CD4-positive, alpha-beta T cell treated with Interleukin-15 for 4 hours (primary cell): ENCODE data around the gene MEA1.

ENCODE experiments used
- DNase-seq: peaks from one replicate; pipeline ENCODE4 v3.0.0-alpha.2; 2020; ENCODE audit warnings: low spot score

The MEA1 gene

DNA sequence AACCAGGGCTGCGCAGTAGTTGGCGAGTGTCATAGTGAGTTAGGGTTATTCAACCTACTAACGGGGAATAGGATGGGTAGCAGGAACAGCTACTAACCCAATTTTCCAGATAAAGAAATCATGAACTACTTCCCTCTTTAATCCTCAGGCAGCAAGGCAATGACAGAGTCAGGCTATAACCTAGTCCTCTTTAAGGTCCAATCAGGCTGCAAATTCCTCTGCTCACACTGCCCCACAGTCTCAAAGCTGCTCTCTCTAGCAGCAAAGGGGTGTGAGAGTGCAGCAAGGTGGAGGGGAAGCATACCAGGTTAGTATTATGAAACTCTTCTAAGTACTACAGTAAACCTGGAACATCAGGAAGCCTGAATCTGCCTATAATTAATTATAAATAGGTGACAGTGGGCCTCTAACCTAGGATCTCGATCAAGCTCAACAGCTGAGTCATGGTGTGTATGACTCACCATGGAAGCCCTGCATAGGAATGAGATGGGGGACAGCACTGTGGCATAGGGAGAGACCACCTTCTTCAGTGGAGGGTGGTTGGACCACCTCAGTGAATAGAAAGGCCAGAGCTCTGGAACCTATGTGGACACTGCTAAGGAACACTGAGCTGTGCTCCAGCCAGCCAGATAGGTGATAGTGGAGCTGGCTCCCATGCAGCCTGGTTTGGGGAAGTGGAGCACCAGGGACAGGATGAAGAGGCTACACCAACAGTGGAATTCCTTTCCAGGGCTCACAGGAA, 42.7 kb downstream of the MEA1 start:
- no peak for DNase-seq

DNA sequence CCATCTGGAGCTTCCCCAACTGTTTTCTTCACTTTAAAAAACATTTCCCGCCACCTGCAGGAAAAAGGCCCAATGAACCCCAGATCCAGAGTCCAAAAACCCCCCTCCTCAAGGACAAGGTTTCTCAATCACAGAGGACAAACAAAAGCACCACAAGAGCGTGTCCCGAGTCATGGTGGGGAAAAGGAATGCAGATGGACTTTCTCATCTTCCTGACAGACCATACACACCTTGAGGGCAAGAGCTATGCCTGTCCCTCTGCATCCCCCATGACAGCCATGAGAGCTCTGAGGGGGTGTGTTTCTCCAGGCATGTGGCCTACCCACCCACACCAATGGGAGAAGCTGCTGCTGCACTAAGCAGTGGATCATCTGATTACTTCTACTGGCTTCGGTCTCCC, 43.8 kb downstream of the MEA1 start:
- no peak for DNase-seq

DNA sequence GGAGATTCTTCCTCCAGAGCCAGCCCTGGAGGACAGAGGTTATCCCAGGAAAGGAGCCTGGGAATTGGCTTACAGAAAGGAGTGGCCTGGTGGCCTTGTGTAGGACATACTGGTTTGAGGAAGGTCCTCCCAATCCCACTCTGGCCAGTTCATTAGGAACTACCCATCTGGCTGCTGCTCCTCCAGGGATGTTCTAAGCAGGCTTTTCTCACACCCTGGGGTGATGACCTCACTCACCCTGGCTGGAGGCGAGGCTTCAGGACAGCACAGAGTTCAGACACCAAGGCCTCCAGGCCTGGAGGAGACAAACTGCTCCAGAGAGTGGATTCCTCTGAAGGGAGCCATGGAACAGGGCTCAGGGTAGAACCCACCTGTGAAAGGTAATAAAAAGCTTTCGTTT, 44.3 kb downstream of the MEA1 start:
- DNase-seq = no peak

DNA sequence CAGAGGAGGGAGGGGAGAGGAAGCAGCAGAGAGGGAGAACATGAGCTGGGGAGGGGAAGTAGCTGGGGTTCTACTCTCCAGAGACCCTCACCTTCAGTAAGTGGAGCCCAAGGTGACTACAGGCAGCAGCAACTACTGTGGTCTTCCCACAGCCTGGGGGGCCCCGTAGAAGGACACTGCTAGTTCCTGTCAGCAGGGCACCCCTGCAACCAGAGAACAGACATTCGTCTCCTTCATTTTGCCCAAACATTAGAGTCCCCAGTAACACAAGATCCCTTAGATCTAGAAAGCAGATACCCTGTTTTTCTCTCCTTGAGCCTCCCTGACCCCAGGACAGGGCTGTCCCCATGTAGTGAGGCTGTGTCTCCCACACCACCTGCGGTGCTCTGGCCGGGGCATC, 45.0 kb downstream of the MEA1 start:
- DNase-seq = no peak

DNA sequence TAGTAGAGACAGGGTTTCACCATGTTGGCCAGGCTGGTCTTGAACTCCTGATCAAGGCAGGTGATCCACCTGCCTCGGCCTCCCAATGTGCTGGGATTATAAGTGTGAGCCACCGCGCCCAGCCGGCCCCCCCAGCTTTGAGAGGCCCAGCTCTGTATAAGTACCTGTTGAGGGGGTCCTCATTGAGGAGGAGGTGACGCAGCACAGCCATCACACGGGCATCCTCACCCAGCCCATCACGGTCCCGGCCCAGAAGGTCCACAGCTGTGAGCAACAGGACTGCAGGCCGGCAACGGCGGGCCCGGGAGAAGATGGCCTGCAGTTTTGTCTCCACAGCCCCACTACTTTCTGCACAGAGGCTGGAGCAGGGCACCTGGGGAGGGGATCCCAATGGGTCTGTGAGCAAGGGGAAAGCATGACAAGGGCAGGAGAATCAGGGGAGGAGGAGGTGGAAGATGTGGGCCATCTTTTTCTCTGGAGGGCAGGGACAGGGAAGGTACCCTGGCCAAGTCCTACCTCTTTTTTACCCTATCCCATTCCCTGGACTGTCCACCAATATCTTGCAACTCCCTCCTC, 45.5 kb downstream of the MEA1 start:
- DNase-seq = no peak

DNA sequence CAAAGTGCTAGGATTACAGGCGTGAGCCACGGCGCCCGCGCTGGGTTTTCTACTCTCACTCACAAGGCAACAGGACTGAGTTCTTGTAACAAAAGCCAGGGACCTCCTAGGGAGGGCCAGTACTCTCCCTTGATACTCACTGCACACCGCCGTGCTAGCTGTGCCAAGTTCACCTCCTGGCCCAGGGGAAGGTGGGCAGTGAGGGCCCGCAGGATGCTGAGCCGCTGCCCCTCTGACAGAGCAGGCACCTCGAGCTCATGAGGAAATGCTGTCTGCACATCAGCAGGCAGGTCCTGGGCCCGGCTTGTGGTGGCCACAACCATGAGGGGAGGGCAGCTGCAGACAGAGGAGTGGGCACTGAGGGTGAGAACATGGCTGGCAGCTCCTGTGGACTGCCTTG, 46.5 kb downstream of the MEA1 start:
- DNase-seq = no peak

DNA sequence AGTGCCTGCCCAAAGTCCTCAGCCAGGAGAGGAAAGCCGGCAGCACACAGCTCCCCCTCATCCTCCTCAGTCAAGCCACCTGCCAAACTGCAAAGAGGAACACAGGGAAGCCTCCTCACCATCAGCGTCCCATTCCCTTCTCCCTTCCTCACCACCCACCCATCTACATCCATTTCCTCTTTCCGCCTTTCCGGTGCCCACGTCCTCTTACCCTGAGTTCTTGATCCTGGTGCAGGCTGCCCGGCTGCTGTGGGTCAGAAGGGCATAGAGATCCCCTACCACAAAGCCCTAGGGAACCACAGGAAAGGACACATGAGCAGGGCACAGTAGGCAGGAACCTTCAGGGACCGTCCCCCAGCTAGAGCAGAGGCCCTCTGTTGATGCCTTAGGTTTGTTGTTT, 47.2 kb downstream of the MEA1 start:
- DNase-seq = no peak

DNA sequence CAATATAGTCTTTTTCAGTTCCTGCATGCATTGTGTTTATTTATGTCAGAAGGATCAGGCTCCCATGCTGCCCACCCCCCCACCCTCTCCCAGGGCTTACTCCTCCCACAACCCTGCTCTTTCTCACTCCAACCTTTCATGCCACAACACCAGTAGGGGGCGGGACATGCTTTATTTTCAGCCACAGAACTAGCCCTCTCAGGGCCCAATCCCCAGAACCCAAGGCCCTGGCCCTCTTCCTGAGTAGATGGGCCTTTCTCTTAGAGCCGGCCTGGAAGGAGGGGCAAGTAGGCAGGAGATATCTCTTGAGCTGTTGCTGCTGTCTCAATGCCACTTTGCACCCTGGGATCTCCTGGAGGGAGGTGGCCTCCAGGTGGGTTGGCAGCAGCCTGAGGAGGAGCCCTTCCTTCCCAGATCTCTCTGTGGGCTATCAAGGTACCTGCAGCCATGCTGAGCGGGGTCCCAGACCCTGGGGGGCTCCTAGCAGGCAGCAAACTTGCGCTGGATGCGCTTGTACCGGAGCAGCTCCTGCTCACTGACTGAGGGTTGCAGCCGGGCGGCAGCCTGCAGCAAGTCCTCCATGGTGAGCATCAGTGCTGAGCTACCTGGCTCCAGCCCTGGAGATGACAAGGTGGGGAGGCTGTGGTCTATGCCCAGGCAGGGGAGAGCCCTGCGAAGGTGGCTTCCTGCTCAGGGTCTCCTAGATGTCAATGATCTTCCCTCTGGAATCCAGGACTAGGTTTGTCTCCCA, 49.7 kb downstream of the MEA1 start:
- DNase-seq = peak; percentile 38

DNA sequence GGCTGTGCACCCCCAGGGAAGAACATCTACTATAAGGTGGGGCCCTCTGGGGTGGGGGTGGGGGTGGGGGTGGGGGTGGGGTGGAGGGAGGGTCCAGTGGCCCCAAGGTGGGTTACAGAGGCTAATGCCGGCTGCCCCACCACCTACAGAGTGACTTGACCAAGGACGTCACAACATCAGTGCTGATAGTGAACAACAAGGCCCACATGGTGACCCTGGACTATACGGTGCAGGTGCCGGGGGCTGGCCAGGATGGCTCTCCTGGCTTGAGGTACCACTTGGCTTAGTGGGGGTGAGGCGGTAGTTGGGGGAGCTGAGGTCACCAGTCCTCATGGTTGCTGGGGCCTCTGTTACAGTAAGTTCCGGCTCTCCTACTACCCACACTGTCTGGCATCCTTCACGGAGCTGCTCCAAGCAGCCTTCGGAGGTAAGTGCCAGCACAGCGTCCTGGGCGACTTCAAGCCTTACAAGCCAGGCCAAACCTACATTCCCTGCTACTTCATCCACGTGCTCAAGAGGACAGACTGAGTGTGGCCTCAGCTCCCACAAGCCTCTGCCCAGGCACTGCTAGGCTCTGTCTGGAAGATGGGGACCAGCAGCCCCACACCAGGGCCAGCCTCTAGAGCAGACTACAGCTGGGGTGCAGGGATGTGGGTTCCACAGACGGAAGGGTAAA, 50.4 kb downstream of the MEA1 start:
- no peak for DNase-seq

DNA sequence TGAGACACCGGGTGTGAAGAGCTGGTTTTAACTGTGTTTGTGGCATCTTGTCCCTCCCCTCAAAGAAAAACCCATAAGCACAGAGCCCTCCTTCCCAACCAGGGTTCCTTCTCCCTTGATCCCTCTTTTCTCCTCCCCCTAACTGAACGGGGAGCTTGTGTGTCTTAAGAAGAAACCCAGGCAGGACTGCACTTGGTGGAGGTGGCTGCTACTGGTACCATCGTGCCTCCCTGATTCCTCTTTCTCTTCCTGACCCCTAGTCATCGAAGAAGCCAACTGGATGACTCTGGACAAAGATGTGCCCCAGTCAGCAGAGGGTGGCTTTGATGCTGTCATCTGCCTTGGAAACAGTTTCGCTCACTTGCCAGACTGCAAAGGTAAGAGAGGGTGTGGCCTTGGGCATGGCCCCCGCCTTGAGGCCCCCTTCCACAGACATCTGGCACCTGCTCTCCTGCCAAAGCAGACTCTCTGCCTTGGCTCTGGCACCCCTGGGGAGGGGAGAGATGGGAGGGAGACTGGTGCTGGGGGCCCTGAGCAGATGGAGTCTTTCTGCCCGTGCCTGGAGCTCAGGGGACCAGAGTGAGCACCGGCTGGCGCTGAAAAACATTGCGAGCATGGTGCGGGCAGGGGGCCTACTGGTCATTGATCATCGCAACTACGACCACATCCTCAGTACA, 51.1 kb downstream of the MEA1 start:
- DNase-seq = no peak

DNA sequence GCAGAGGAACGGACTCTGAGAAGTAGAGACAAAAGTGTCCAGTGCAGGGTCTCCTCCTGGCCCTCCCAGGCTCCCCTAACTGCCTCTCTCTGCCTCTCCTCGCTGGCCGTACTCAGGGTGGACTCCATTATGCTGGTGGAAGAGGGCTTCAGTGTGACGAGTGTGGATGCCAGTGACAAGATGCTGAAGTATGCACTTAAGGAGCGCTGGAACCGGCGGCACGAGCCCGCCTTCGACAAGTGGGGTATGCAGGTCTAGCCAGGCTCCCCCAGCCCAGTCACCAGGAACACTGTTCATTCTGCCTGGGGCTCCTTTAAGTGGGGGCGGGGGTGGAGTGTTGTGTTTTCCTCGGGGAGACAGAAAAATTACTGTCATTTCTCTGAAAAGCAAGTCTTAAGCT, 51.6 kb downstream of the MEA1 start:
- no peak for DNase-seq
